Stimulated activated CD4-positive, alpha-beta T cell treated with anti-CD3 and anti-CD28 coated beads, Interleukin-4, amount 100 ng/mL, for 48 hours (primary cell): ENCODE data around the gene CCDC178.

ENCODE experiments used
- DNase-seq, 2 donors: peaks; one replicate each; pipeline ENCODE4 v3.0.0-alpha.2; 2020; ENCODE audit warnings: low read depth in 2 of 2

CCDC178 gene

DNA sequence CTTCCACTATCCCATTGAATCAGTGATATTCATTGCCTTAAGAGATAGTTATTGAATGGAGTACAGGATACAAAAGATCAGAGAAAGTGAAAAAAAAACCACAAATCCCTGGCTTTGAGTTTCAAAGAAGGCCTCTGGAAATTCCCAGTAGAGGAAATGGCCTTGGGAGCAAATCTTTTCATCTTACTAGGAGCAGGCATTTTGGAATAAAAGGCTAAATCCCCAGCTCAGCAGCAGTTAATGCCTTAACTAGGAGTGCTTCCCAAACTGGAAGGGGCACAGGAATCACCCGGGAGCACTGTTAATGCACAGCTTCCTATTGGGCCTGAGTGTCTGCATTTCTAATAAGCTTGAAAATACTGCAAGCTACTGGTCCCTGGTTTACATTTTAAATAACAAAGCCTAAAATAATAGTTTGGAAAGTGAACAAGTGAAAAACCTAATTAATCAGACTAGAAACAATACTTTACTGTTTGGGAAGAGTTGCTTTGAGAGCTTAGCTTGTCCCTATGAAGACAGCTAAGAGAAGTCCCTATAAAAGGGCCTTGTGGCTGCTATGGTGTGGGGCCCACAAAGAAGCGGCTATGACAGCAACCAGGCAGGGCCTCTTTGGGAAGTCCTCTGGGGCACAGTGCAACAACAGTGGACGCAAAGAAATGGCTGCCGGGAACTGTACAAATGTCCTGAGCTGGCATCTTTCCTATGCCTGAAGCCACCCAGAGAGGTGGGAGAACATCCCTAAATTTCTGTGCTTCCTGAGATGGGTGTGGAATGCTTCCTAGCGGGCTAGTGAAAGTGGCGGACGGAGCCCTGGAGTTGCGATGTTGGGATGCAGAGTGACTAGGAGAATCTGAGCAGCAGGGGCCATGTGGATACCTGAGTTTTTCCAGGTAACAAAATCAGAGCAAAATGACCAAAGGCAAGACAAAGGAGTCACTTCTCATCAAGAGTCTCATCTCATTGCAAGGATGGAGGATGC lies 550.6 kb downstream of the CCDC178 start:
- no peak for DNase-seq

DNA sequence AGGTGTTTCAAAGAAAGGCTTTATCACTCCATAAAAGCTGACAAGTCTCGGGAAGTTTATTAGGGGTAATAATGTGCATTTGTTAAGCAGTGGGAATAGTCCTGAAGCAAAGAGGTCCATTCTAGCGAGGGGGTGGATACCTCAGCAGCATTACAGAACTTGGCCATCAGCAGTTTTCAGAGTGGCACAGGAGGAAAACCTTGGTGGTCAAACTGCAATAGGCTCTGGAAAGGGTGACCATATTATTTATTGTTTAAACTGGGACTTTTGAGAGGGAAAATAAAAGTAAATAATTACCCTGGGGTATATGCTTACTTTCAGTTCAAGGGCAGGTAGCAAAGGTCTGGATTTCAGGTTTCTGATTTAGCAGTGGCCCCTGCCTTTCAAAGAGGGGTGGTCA lies 552.2 kb downstream of the CCDC178 start:
- no peak for DNase-seq
